Type B pancreatic cell (in vitro differentiated cells): Measurements from ENCODE around the gene PDRG1. TPM values are rescaled to one million over a fixed set of nuclear protein-coding genes. Genes with fewer than 3 reads are reported as not detected.
A peak's percentile ranks its signal among the peaks of the same experiment; 100 is the strongest.

Source experiments
- DNase-seq: peaks from one replicate; pipeline ENCODE4 v3.0.0; 2021; ENCODE audit warnings: mixed read lengths; ENCODE audit not compliant: unreplicated experiment; ENCODE audit errors: extremely low spot score
- H3K27ac Mint-ChIP-seq: 2 replicates; pipeline ENCODE4 v1.8.0; 2021; ENCODE audit warnings: mild to moderate bottlenecking, mixed read lengths
- H3K27me3 Mint-ChIP-seq: 2 replicates; pipeline ENCODE4 v1.8.0; 2021; ENCODE audit warnings: mixed read lengths
- H3K36me3 Mint-ChIP-seq: 2 replicates; pipeline ENCODE4 v1.8.0; 2021; ENCODE audit warnings: mixed read lengths
- H3K4me1 Mint-ChIP-seq: one replicate; pipeline ENCODE4 v1.8.0; 2021; ENCODE audit warnings: mixed read lengths; ENCODE audit not compliant: unreplicated experiment
- H3K4me3 Mint-ChIP-seq: 2 replicates; pipeline ENCODE4 v1.8.0; 2021; ENCODE audit warnings: mild to moderate bottlenecking, mixed read lengths
- H3K9me3 Mint-ChIP-seq: 2 replicates; pipeline ENCODE4 v1.8.0; 2021; ENCODE audit warnings: mixed read lengths
- CTCF ChIP-seq: fragments of 200-600 bp; sonication (generic); conservative IDR thresholded peaks from 2 replicates; pipeline ENCODE4 v1.5.0; 2021; ENCODE audit warnings: antibody characterized with exemption, mild to moderate bottlenecking
- total RNA-seq: library from RNA; stranded (reverse); gene quantifications from 2 replicates; pipeline ENCODE4 v1.2.1, GENCODE V29; 2021; ENCODE audit warnings: low replicate concordance

The PDRG1 gene
- total RNA-seq, 1 donor from 2014 or later, result 24.7 TPM

DNA sequence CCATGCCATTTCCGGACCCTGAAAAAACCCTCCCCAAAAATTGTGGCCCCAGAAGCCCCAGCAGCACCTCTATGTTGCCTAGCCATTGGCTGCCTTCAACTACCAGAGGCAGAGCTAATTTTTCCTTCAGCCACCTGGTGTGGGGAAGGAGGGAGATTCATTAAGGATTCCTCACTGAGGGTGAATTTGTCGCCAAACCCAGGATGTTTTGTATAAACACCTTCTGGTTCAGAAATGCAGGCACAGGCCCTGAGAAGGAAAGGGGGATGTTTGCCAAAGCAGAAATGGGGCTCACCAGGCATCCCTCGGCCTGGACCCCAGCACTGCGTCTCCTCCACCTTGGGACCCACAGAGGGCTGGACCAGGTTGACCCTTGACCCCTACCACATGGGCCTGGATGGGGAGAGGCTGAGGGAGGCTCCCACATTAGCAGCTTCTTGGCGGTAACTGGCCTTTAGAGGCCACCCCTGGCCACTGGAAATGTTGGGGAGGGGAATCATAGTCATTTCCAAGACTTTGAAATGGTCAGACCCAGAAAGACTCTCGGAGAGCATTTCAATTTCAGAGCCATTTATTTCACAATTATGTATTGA lies 1.8 kb upstream of the PDRG1 start:
- TF ChIP-seq CTCF, result no peak
- no peak overlapping the region for H3K27ac Mint-ChIP-seq

GRCh38 chr20:31951203-31951529 lies 680 bp downstream of the PDRG1 start:
- Mint-ChIP-seq H3K9me3 (no peaks in the 10 kb centered on the region), H3K27me3 (peaks cover 25% of the 10 kb centered on the region), H3K36me3 (peaks cover 23% of the 10 kb centered on the region), H3K27ac (peak overlapping the region; percentile 90), H3K4me1 (peaks cover 25% of the 10 kb centered on the region), H3K4me3 (peak overlapping the region; percentile 99)
- DNase-seq, result no peak
- TF ChIP-seq CTCF, result no peak

More for the DNA sequence above, 1.8 kb upstream of the PDRG1 start:
- Mint-ChIP-seq H3K4me1 (peaks cover 22% of the 10 kb centered on the region), H3K36me3 (peaks cover 11% of the 10 kb centered on the region), H3K4me3 (no peak overlapping the region), H3K9me3 (no peaks in the 10 kb centered on the region), H3K27me3 (peaks cover 38% of the 10 kb centered on the region)
- DNase-seq, result no peak

DNA sequence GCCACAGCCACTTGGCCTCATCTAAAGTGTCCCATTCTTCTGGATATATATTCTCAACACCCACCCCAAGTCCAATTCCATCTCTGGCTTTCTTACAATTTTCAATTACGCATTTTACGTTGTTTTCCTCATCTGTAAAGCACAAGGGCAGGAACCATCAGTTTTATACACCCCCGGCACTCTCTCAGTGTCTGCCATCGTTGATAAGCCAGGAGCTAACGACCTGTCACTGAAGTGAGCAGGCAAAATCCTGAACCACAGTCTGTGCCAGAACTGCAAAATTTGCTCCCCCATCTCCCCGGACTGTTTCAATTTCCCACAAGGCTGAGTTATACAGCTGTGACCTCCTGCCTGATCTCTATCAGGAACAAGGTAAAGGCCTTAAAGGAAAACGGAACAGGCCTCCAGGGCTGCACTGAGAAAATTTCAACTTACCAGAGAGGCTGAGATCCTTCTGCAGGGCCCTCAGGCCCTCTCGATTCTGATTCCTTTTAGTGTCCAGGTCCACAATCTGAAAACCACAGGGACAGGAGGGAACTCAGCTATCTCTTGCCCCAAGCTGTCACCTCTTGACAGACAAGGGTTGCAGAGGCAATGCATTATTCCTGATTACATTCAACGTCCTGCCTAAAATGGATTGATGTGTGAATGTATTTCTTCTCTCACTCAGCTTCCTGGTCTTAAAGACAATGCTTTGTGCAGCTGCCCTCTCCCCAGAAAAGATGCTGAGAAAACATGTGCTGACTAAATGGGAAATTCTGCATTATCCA lies 1.8 kb downstream of the PDRG1 start:
- H3K9me3 Mint-ChIP-seq, result no peaks in the 10 kb centered on the region
- no peak for DNase-seq
- TF ChIP-seq CTCF, result no peak
- H3K27ac Mint-ChIP-seq, result no peak overlapping the region
- H3K4me3 Mint-ChIP-seq, result peak overlapping the region; percentile 99
- H3K4me1 Mint-ChIP-seq, result peaks cover 29% of the 10 kb centered on the region
- H3K36me3 Mint-ChIP-seq, result peaks cover 25% of the 10 kb centered on the region
- H3K27me3 Mint-ChIP-seq, result peaks cover 14% of the 10 kb centered on the region

- no peak for DNase-seq
- Mint-ChIP-seq H3K36me3 (peaks cover 31% of the 10 kb centered on the region), H3K4me1 (peaks cover 29% of the 10 kb centered on the region), H3K4me3 (no peak overlapping the region), H3K27me3 (peaks cover 6% of the 10 kb centered on the region), H3K27ac (no peak overlapping the region), H3K9me3 (no peaks in the 10 kb centered on the region)
- no peak for TF ChIP-seq CTCF
Observed at GRCh38 chr20:31948008-31948407, 3.8 kb downstream of the PDRG1 start.

- no peak for TF ChIP-seq CTCF
- no peak overlapping the region for H3K4me3 Mint-ChIP-seq
- DNase-seq, result no peak
- H3K36me3 Mint-ChIP-seq, result peaks cover 31% of the 10 kb centered on the region
- no peaks in the 10 kb centered on the region for H3K9me3 Mint-ChIP-seq
- H3K27me3 Mint-ChIP-seq, result no peaks in the 10 kb centered on the region
- peaks cover 16% of the 10 kb centered on the region for H3K4me1 Mint-ChIP-seq
- H3K27ac Mint-ChIP-seq, result no peak overlapping the region
Observed at GRCh38 chr20:31945785-31946184, 6.1 kb downstream of the PDRG1 start.
